Hair follicle dermal papilla cell (primary cell): ENCODE results near the gene REPS2. TPM values are rescaled to one million over a fixed set of nuclear protein-coding genes. Genes with fewer than 3 reads are reported as not detected.

Source experiments
- small RNA-seq: library from RNA; depleted of rRNA; stranded (forward); fragments of <200 nt; gene quantifications from one replicate; pipeline ENCODE3, GENCODE V24; 2012
- total RNA-seq: library from RNA; depleted of rRNA; stranded (reverse); fragments of >200 nt; gene quantifications from 2 replicates; pipeline ENCODE4 v1.2.3, GENCODE V29; 2012

The REPS2 gene
- 2.6 and 3.8 TPM in 2 replicates for total RNA-seq

DNA sequence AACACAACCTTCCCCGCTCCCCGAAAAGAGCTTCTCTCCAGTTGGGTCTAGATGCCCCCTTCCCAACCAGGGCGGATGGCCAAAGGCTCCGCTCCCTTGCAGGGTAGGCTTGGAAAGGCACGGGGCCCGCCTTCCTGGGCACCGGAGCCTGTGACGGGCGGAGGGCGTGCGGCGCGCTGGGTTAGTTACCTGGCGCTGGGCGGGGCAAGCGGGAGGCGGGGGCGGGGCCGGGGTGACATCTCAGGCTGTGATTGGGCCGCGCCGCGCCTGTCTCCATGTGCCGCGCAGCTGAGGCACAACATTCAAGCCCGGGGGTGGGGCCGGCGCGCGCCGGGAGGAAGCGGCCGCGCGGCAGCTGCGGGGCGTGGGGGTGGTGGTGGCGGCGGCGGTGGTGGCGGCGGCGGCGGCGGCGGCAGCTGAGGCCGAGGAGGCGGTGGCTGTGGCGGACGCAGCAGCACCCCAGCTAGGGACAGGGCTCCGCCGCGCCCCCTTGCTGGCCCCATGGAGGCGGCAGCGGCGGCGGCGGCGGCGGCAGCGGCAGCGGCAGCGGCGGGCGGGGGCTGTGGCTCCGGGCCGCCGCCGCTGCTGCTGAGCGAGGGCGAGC lies at the start of gene REPS2:
Gene REPS2 (plus strand): TSS at position 298 of the 604 bp plus-strand sequence. CDS start 204 bp downstream, at position 502.

Small RNA genes lying within 50 kb of the gene (small RNA-seq; reads per million reads assigned to genes)
- gene RF00019 (not detected), gene RF00190 (not detected)

Other genes with a start within 250 kb of the REPS2 start
- gene CTPS2, start 234.0 kb upstream of the REPS2 start, total RNA-seq, result 7.8 and 11.8 TPM in 2 replicates
- 32.5 and 36.3 TPM in 2 replicates for gene SYAP1, start 227.0 kb upstream of the REPS2 start, total RNA-seq
- 8.9 and 10.7 TPM in 2 replicates for gene TXLNG, start 160.2 kb upstream of the REPS2 start, total RNA-seq
- 70.1 and 77.7 TPM in 2 replicates for gene RBBP7, start 76.3 kb upstream of the REPS2 start, total RNA-seq